Measurements from ENCODE around the gene OR2G2.

Gene OR2G2

GRCh38 chr1:247588060-247588459 lies at the start of gene OR2G2:
OR2G2 (plus strand) TSS chr1:247588360; CDS start chr1:247588360, 0 bp downstream.
- DNase-seq = no peak

- DNase-seq = no peak
Measured at GRCh38 chr1:247538561-247538960, 49.6 kb upstream of the OR2G2 start.

GRCh38 chr1:247539215-247539614 lies 48.9 kb upstream of the OR2G2 start:
- DNase-seq = no peak

- DNase-seq = no peak
Measured at GRCh38 chr1:247540581-247540980, 47.6 kb upstream of the OR2G2 start.

- no peak for DNase-seq
Measured at GRCh38 chr1:247542811-247543210, 45.3 kb upstream of the OR2G2 start.

- no peak for DNase-seq
Measured at GRCh38 chr1:247548092-247548491, 40.1 kb upstream of the OR2G2 start.

GRCh38 chr1:247548769-247549182 lies 39.4 kb upstream of the OR2G2 start, which contains the start of gene GCSAML:
GCSAML (plus strand) TSS chr1:247549134; CDS start chr1:247549192, 58 bp downstream.
- DNase-seq = no peak

GRCh38 chr1:247551721-247552120 lies 36.4 kb upstream of the OR2G2 start:
- DNase-seq = no peak

GRCh38 chr1:247552231-247552630 lies 35.9 kb upstream of the OR2G2 start:
- DNase-seq = no peak

GRCh38 chr1:247557926-247558674 lies 30.1 kb upstream of the OR2G2 start:
- no peak for DNase-seq

GRCh38 chr1:247561711-247562110 lies 26.4 kb upstream of the OR2G2 start:
- no peak for DNase-seq

- no peak for DNase-seq
Measured at GRCh38 chr1:247562198-247562597, 26.0 kb upstream of the OR2G2 start.

GRCh38 chr1:247574236-247574635 lies 13.9 kb upstream of the OR2G2 start:
- DNase-seq = no peak

GRCh38 chr1:247574664-247575063 lies 13.5 kb upstream of the OR2G2 start:
- DNase-seq = no peak

GRCh38 chr1:247576514-247576913 lies 11.6 kb upstream of the OR2G2 start:
- peak; percentile 60 for DNase-seq

GRCh38 chr1:247578946-247579460 lies 9.2 kb upstream of the OR2G2 start:
- no peak for DNase-seq

- DNase-seq = no peak
Measured at GRCh38 chr1:247605286-247605685, 17.1 kb downstream of the OR2G2 start, which contains the start of gene OR2G3. OR2G3 (plus strand) TSS chr1:247605586; CDS start chr1:247605586, 0 bp downstream.

- DNase-seq = no peak
Measured at GRCh38 chr1:247613405-247613804, 25.2 kb downstream of the OR2G2 start.

GRCh38 chr1:247614625-247615024 lies 26.5 kb downstream of the OR2G2 start:
- no peak for DNase-seq

GRCh38 chr1:247627951-247628350 lies 39.8 kb downstream of the OR2G2 start:
- DNase-seq = no peak

GRCh38 chr1:247638011-247638410 lies 49.9 kb downstream of the OR2G2 start:
- no peak for DNase-seq

GRCh38 chr1:247638781-247639180 lies 50.6 kb downstream of the OR2G2 start:
- DNase-seq = peak; percentile 43
